Measurements from ENCODE around the gene LIN37.
"Not testable (repeated sequence)": the region's sequence is repeated elsewhere in the genome, so short reads cannot be mapped to it uniquely, and the experiment has no call there.

The LIN37 gene

DNA sequence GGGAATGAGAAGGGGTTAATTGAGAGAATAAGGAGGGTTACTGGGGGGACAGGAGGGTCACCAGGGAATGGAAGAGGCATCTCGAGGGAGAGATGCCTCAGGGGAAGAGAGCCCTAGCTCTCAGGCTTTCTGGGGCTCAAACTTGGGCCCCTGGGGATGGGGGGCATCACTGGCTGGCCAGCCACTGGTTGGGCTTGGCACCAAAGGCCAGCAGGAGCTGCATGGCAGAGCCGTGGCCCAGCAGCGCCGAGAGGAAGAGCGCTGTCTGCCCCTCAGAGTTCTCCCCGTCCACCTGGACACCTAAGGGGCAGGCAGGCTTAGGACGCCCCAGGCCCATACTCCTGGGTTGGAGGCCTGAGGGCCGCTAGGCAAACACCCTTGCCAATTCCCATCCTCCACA is 44.5 kb downstream of the LIN37 start:
- Mint-ChIP-seq H3K9me3 (no peaks in the 10 kb centered on the region), H3K36me3 (no peaks in the 10 kb centered on the region), H3K27ac (no peak overlapping the region), H3K27me3 (peaks cover 10% of the 10 kb centered on the region), H3K4me1 (no peaks in the 10 kb centered on the region), H3K4me3 (no peak overlapping the region)

GRCh38 chr19:35793381-35794165 is 45.2 kb downstream of the LIN37 start:
- H3K4me3 Mint-ChIP-seq, result no peak overlapping the region
- H3K9me3 Mint-ChIP-seq, result no peaks in the 10 kb centered on the region
- no peaks in the 10 kb centered on the region for H3K4me1 Mint-ChIP-seq
- no peaks in the 10 kb centered on the region for H3K36me3 Mint-ChIP-seq
- H3K27ac Mint-ChIP-seq, result no peak overlapping the region
- peaks cover 12% of the 10 kb centered on the region for H3K27me3 Mint-ChIP-seq

DNA sequence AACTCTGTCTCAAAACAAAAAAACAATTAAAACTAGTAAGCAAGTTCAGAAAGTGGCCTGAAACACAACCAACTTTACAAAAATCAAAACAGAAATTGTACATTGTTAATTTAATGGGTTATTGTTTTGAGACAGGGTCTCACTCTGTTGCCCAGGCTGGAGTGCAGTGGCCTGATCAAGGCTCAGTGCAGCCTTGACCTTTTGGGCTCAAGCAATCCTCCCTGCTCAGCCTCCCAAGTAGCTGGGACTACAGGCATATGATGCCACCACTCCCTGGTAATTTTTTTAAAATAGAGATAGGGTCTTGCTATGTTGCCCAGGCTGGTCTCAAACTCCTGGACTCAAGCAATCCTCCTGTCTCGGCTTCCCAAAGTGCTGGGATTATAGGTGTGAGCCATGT is 47.2 kb downstream of the LIN37 start:
- H3K27ac Mint-ChIP-seq, H3K4me1 Mint-ChIP-seq, H3K4me3 Mint-ChIP-seq, H3K9me3 Mint-ChIP-seq, H3K36me3 Mint-ChIP-seq: not testable (repeated sequence)
- peaks cover 14% of the 10 kb centered on the region for H3K27me3 Mint-ChIP-seq

GRCh38 chr19:35796645-35797542 is 48.5 kb downstream of the LIN37 start:
- Mint-ChIP-seq H3K4me1 (no peaks in the 10 kb centered on the region), H3K27me3 (peaks cover 14% of the 10 kb centered on the region), H3K27ac (no peak overlapping the region), H3K36me3 (peaks cover 1% of the 10 kb centered on the region), H3K4me3 (no peak overlapping the region), H3K9me3 (no peaks in the 10 kb centered on the region)

GRCh38 chr19:35797663-35798062 is 49.3 kb downstream of the LIN37 start:
- H3K4me1 Mint-ChIP-seq, result no peaks in the 10 kb centered on the region
- peaks cover 1% of the 10 kb centered on the region for H3K36me3 Mint-ChIP-seq
- no peak overlapping the region for H3K4me3 Mint-ChIP-seq
- no peak overlapping the region for H3K27ac Mint-ChIP-seq
- H3K9me3 Mint-ChIP-seq, result no peaks in the 10 kb centered on the region
- H3K27me3 Mint-ChIP-seq, result peaks cover 14% of the 10 kb centered on the region

DNA sequence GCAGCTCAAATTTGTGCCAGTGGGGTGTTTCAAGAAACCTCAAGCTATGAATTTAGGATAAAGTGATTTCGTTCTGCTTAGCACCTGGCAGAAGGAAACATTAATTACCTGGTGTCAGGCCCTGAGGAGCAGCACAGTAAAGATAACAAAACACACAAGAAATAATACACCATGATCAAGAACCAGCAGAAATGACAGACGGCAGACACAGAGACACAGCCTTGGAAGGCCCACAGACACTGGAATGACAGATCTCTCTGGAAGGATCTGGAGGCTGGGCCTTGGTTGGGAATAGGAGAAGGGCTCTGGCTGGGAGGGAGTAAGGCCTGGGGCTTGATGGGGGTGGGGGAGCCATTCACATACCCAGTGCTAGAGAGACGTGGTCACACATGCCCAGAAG is 53.5 kb downstream of the LIN37 start:
- no peak overlapping the region for H3K27ac Mint-ChIP-seq
- H3K36me3 Mint-ChIP-seq, result peaks cover 1% of the 10 kb centered on the region
- peaks cover 10% of the 10 kb centered on the region for H3K27me3 Mint-ChIP-seq
- no peaks in the 10 kb centered on the region for H3K4me1 Mint-ChIP-seq
- H3K9me3 Mint-ChIP-seq, result no peaks in the 10 kb centered on the region
- H3K4me3 Mint-ChIP-seq, result no peak overlapping the region
